Suprapubic skin (tissue), 4 donors: Measurements from ENCODE around the gene TMEM179. TPM values are rescaled to one million over a fixed set of nuclear protein-coding genes. Genes with fewer than 3 reads are reported as not detected.
"Not testable (repeated sequence)": the region's sequence is repeated elsewhere in the genome, so short reads cannot be mapped to it uniquely, and the experiment has no call there.

Source experiments
- DNase-seq, 2 donors: peaks; one replicate each; pipeline ENCODE4 v3.0.0-alpha.2; 2019; ENCODE audit warnings: low spot score in 2 of 2
- H3K27ac ChIP-seq: fragments of 200-600 bp; sonication (generic); one replicate; pipeline ENCODE4 v1.5.1; 2019
- H3K27me3 ChIP-seq: fragments of 200-600 bp; sonication (generic); one replicate; pipeline ENCODE4 v1.5.1; 2019
- H3K36me3 ChIP-seq: fragments of 200-600 bp; sonication (generic); one replicate; pipeline ENCODE4 v1.5.1; 2019
- H3K4me1 ChIP-seq: fragments of 200-600 bp; sonication (generic); one replicate; pipeline ENCODE4 v1.5.1; 2019
- H3K4me3 ChIP-seq: fragments of 200-600 bp; sonication (generic); one replicate; pipeline ENCODE4 v1.5.1; 2019; ENCODE audit warnings: mild to moderate bottlenecking
- H3K9me3 ChIP-seq: fragments of 200-600 bp; sonication (generic); one replicate; pipeline ENCODE4 v1.5.1; 2019
- CTCF ChIP-seq, 2 donors: fragments of 200-600 bp in 1 of 2; fragments of 450-650 bp in 1 of 2; sonication (generic) in 1 of 2; IDR thresholded peaks; one replicate each; pipeline ENCODE4 v1.5.1; 2016 to 2019; ENCODE audit warnings: antibody characterized with exemption in 2 of 2, mild to moderate bottlenecking in 1 of 2, moderate library complexity in 1 of 2
- EP300 ChIP-seq: sonication (generic); formaldehyde crosslinking; IDR thresholded peaks from one replicate; pipeline ENCODE4 v1.6.1; 2017; ENCODE audit warnings: antibody characterized with exemption
- POLR2A ChIP-seq, 2 donors: fragments of 450-650 bp; IDR thresholded peaks; one replicate each; pipeline ENCODE4 v1.6.1; 2017; ENCODE audit warnings: antibody characterized with exemption in 2 of 2, mild to moderate bottlenecking in 2 of 2, moderate library complexity in 2 of 2
- POLR2AphosphoS5 ChIP-seq, 3 donors: sonication (generic); formaldehyde crosslinking; IDR thresholded peaks; one replicate each; pipeline ENCODE4 v1.6.1; 2017; ENCODE audit warnings: antibody characterized with exemption in 3 of 3
- WGBS: methylation state at CpG from one replicate; pipeline ENCODE4 v1.1.5; 2018; 5-methylcytosine and 5-hydroxymethylcytosine counted together
- total RNA-seq, 4 donors: library from RNA; depleted of rRNA; stranded (reverse); fragments of >200 nt; gene quantifications; one replicate each; pipeline ENCODE4 v1.1.0, GENCODE V29; 2016

Gene TMEM179
- not detected for total RNA-seq

GRCh38 chr14:104604458-104605449 is at the start of gene TMEM179:
TSS of gene TMEM179 (minus strand) at chr14:104604772. CDS start at chr14:104604741, 31 bp downstream.
- peak in 1 of 2 donors; percentile 73 for DNase-seq
- TF ChIP-seq EP300: no peak
- TF ChIP-seq POLR2A (IDR thresholded peaks at IDR 0.05): no peak
- TF ChIP-seq POLR2AphosphoS5 (IDR thresholded peaks at IDR 0.05): no peak
- no peak for TF ChIP-seq CTCF (IDR thresholded peaks at IDR 0.05)
- Histone ChIP-seq H3K4me1 (peaks cover 5% of the 10 kb centered on the region), H3K9me3 (no peaks in the 10 kb centered on the region), H3K27me3 (peaks cover 97% of the 10 kb centered on the region), H3K36me3 (no peaks in the 10 kb centered on the region), H3K27ac (no peak within 1 kb of the TSS), H3K4me3 (no peak within 1 kb of the TSS)
- 24% methylated on average over 21 of the region's 91 CpGs for WGBS

- no peaks in the 10 kb centered on the region for H3K9me3 ChIP-seq
These were observed 49.5 kb upstream of the TMEM179 start for GRCh38 chr14:104654119-104654518.

GRCh38 chr14:104653130-104653920 is 48.8 kb upstream of the TMEM179 start:
- DNase-seq, H3K36me3 ChIP-seq, H3K9me3 ChIP-seq, H3K27ac ChIP-seq, H3K27me3 ChIP-seq, H3K4me3 ChIP-seq, H3K4me1 ChIP-seq: not testable (repeated sequence)
- WGBS: 97% methylated on average over 47 of the region's 52 CpGs

More at GRCh38 chr14:104654119-104654518, 49.5 kb upstream of the TMEM179 start:
- 90% methylated on average over 6 of the region's 6 CpGs for WGBS
- TF ChIP-seq CTCF (IDR thresholded peaks at IDR 0.05): no peak
- TF ChIP-seq EP300: no peak
- no peak for TF ChIP-seq POLR2A (IDR thresholded peaks at IDR 0.05)
- no peak for TF ChIP-seq POLR2AphosphoS5 (IDR thresholded peaks at IDR 0.05)
- no peak overlapping the region for H3K4me3 ChIP-seq
- no peak for DNase-seq
- no peak overlapping the region for H3K27ac ChIP-seq
- peaks cover 9% of the 10 kb centered on the region for H3K4me1 ChIP-seq
- H3K27me3 ChIP-seq: peaks cover 2% of the 10 kb centered on the region
- no peaks in the 10 kb centered on the region for H3K36me3 ChIP-seq

DNA sequence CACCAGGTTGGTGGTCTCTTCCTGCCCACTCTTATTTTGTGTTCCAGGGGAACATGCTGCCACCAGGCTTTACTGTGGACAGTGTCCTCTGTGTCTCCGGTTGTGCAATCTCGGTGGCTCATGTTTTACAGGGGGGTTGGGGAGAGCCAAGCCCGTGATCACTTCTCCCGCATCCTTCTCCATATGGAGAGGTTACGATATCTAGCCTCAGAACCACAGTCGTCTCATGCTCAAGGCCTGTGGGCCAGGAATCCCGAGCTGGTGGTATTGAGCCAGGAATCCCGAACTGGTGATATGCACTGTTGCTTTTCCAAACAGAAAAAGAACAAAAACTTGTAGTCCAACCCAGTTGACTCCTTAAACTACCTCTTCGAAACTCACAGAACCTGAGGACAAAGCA is 47.8 kb upstream of the TMEM179 start:
- Histone ChIP-seq H3K4me1 (peaks cover 9% of the 10 kb centered on the region), H3K36me3 (no peaks in the 10 kb centered on the region), H3K27me3 (no peaks in the 10 kb centered on the region), H3K9me3 (no peaks in the 10 kb centered on the region), H3K27ac (no peak overlapping the region), H3K4me3 (no peak overlapping the region)
- TF ChIP-seq EP300: no peak
- TF ChIP-seq POLR2AphosphoS5 (IDR thresholded peaks at IDR 0.05): no peak
- TF ChIP-seq CTCF (IDR thresholded peaks at IDR 0.05): no peak
- TF ChIP-seq POLR2A (IDR thresholded peaks at IDR 0.05): no peak
- WGBS: 96% methylated on average over 8 of the region's 9 CpGs
- no peak for DNase-seq

- Histone ChIP-seq H3K4me3 (no peak overlapping the region), H3K4me1 (peaks cover 9% of the 10 kb centered on the region), H3K27ac (no peak overlapping the region), H3K9me3 (no peaks in the 10 kb centered on the region), H3K27me3 (no peaks in the 10 kb centered on the region), H3K36me3 (no peaks in the 10 kb centered on the region)
- no peak for TF ChIP-seq POLR2AphosphoS5 (IDR thresholded peaks at IDR 0.05)
- no peak for TF ChIP-seq EP300
- TF ChIP-seq CTCF (IDR thresholded peaks at IDR 0.05): no peak
- no peak for TF ChIP-seq POLR2A (IDR thresholded peaks at IDR 0.05)
- 90% methylated on average over 18 of the region's 20 CpGs for WGBS
- no peak for DNase-seq
These were observed 47.3 kb upstream of the TMEM179 start for GRCh38 chr14:104651876-104652260.
